IMR-90 (cell line): Measurements from ENCODE around the gene AGTR1. TPM values are rescaled to one million over a fixed set of nuclear protein-coding genes. Genes with fewer than 3 reads are reported as not detected.

Experiments used
- ATAC-seq: fragments of 200-7000 bp; cut with Tn5 transposase; 2 replicates; pipeline ENCODE4 v1.9.1; 2020; ENCODE audit warnings: low read depth, mild to moderate bottlenecking, moderate library complexity
- BruUV-seq: library from RNA; stranded (reverse); fragments of 400-500 nt; replicated peaks from 2 replicates; lab custom pipeline; 2021; lab: Mats Ljungman, UMichigan
- CTCF ChIA-PET: fragments of 300-600 bp; formaldehyde crosslinking; extraction: SDS; loops from one replicate; lab custom pipeline; 2021; ENCODE audit warnings: antibody characterized with exemption; lab: Yijun Ruan, JAX
- POLR2A ChIA-PET: fragments of 300-600 bp; sonication (Branson Sonifier 250); formaldehyde crosslinking; loops from one replicate; lab custom pipeline; 2022; ENCODE audit warnings: antibody characterized with exemption; ENCODE audit not compliant: unreplicated experiment; lab: Charles Lee
- DNase-seq: peaks from one replicate; pipeline ENCODE4 v3.0.0; 2013
- H2AFZ ChIP-seq: replicated peaks from 2 replicates; pipeline ENCODE3; 2013; ENCODE audit warnings: low read length, mild to moderate bottlenecking; ENCODE audit not compliant: poor library complexity
- H2AK5ac ChIP-seq: 2 replicates; pipeline ENCODE4 v1.6.1; 2013; ENCODE audit warnings: low read depth, low read length, inconsistent platforms
- H2AK9ac ChIP-seq: replicated peaks from 2 replicates; pipeline ENCODE3; 2013; ENCODE audit warnings: mild to moderate bottlenecking, low read depth, low read length, moderate library complexity; ENCODE audit not compliant: poor library complexity
- H2BK120ac ChIP-seq: 2 replicates; pipeline ENCODE4 v1.6.1; 2013; ENCODE audit warnings: low read depth, low read length, inconsistent platforms
- H2BK15ac ChIP-seq: 3 replicates; pipeline ENCODE4 v1.6.1; 2013; ENCODE audit warnings: low read depth, low read length, inconsistent platforms
- H2BK20ac ChIP-seq: 2 replicates; pipeline ENCODE4 v1.6.1; 2013; ENCODE audit warnings: low read depth, mild to moderate bottlenecking, inconsistent platforms, low read length, moderate library complexity
- H2BK5ac ChIP-seq: 2 replicates; pipeline ENCODE4 v1.6.1; 2013; ENCODE audit warnings: mild to moderate bottlenecking, low read depth, low read length, inconsistent platforms; ENCODE audit not compliant: poor library complexity, severe bottlenecking
- H3K14ac ChIP-seq: replicated peaks from 2 replicates; pipeline ENCODE4 v1.6.1; 2013; ENCODE audit warnings: low read depth, low read length, inconsistent platforms
- H3K18ac ChIP-seq: 2 replicates; pipeline ENCODE4 v1.6.1; 2013; ENCODE audit warnings: low read depth, low read length, control low read depth
- H3K23ac ChIP-seq: 2 replicates; pipeline ENCODE4 v1.6.1; 2013; ENCODE audit warnings: low read depth, low read length, inconsistent platforms
- H3K27ac ChIP-seq: 2 replicates; pipeline ENCODE4 v1.5.1; 2013; ENCODE audit warnings: mild to moderate bottlenecking, control low read depth, low read length; ENCODE audit not compliant: insufficient read depth
- H3K27me3 ChIP-seq: 2 replicates; pipeline ENCODE4 v1.6.1; 2013; ENCODE audit warnings: low read length; ENCODE audit not compliant: control insufficient read depth, insufficient read depth
- H3K36me3 ChIP-seq: 2 replicates; pipeline ENCODE4 v1.6.1; 2013; ENCODE audit warnings: low read length, mixed read lengths; ENCODE audit not compliant: control insufficient read depth, insufficient read depth
- H3K4ac ChIP-seq: 2 replicates; pipeline ENCODE4 v1.6.1; 2013; ENCODE audit warnings: low read depth, low read length, inconsistent platforms
- H3K4me1 ChIP-seq: 2 replicates; pipeline ENCODE4 v1.6.1; 2013; ENCODE audit warnings: low read length, mixed read lengths; ENCODE audit not compliant: control insufficient read depth, insufficient read depth
- H3K4me2 ChIP-seq: 2 replicates; pipeline ENCODE4 v1.6.1; 2013; ENCODE audit warnings: low read depth, mild to moderate bottlenecking, control low read depth, low read length, moderate library complexity
- H3K4me3 ChIP-seq: 2 replicates; pipeline ENCODE4 v1.5.1; 2013; ENCODE audit warnings: low read depth, mild to moderate bottlenecking, control low read depth, low read length, moderate library complexity; ENCODE audit not compliant: insufficient read depth
- H3K56ac ChIP-seq: 2 replicates; pipeline ENCODE4 v1.6.1; 2013; ENCODE audit warnings: low read length, inconsistent platforms; ENCODE audit not compliant: insufficient read depth; ENCODE audit errors: extremely low read depth
- H3K79me1 ChIP-seq, 2 experiments: 2 replicates each; pipeline ENCODE4 v1.6.1; 2013; ENCODE audit warnings: low read length in 2 of 2, inconsistent platforms in 1 of 2, low read depth in 1 of 2
- H3K9ac ChIP-seq: 2 replicates; pipeline ENCODE4 v1.6.1; 2013; ENCODE audit warnings: low read depth, low read length, control low read depth
- H3K9me1 ChIP-seq: 2 replicates; pipeline ENCODE4 v1.6.1; 2013; ENCODE audit warnings: low read length, inconsistent platforms; ENCODE audit not compliant: insufficient read depth
- H3K9me3 ChIP-seq: 2 replicates; pipeline ENCODE4 v1.6.1; 2013; ENCODE audit warnings: low read length; ENCODE audit not compliant: control insufficient read depth, insufficient read depth
- H4K20me1 ChIP-seq: 2 replicates; pipeline ENCODE4 v1.6.1; 2013; ENCODE audit warnings: low read length, inconsistent platforms; ENCODE audit not compliant: insufficient read depth
- H4K5ac ChIP-seq: 2 replicates; pipeline ENCODE4 v1.6.1; 2013; ENCODE audit warnings: mild to moderate bottlenecking, low read depth, low read length, control low read depth
- H4K8ac ChIP-seq, 2 experiments: 2 replicates each; pipeline ENCODE4 v1.6.1; 2013; ENCODE audit warnings: low read depth in 2 of 2, low read length in 2 of 2, control low read depth in 1 of 2, inconsistent platforms in 1 of 2
- H4K91ac ChIP-seq: 2 replicates; pipeline ENCODE4 v1.6.1; 2013; ENCODE audit warnings: low read depth, low read length, inconsistent platforms; ENCODE audit not compliant: insufficient read depth
- BHLHE40 ChIP-seq: fragments of 150-350 bp; IDR thresholded peaks from 2 replicates; pipeline ENCODE4 v1.6.1; 2016; ENCODE audit warnings: mild to moderate bottlenecking, low read depth, low read length
- CEBPB ChIP-seq: IDR thresholded peaks from 2 replicates; pipeline ENCODE4 v1.6.1; 2012; ENCODE audit warnings: low read depth, low read length, improper control_type of control experiment
- CHD1 ChIP-seq: IDR thresholded peaks from 2 replicates; pipeline ENCODE4 v1.6.1; 2012; ENCODE audit warnings: low read depth, low read length, improper control_type of control experiment
- FOS ChIP-seq: fragments of 150-350 bp; IDR thresholded peaks from 2 replicates; pipeline ENCODE4 v1.6.1; 2016; ENCODE audit warnings: low read depth, low read length
- MAFK ChIP-seq: IDR thresholded peaks from 2 replicates; pipeline ENCODE4 v1.6.1; 2012; ENCODE audit warnings: low read depth, low read length, improper control_type of control experiment
- MAZ ChIP-seq: IDR thresholded peaks from 2 replicates; pipeline ENCODE4 v1.6.1; 2012; ENCODE audit warnings: low read depth, mild to moderate bottlenecking, low read length, improper control_type of control experiment, moderate library complexity, borderline replicate concordance
- NFE2L2 ChIP-seq: fragments of 150-350 bp; IDR thresholded peaks from 2 replicates; pipeline ENCODE4 v1.6.1; 2016; ENCODE audit warnings: low read depth, mild to moderate bottlenecking, low read length
- RCOR1 ChIP-seq: IDR thresholded peaks from 2 replicates; pipeline ENCODE4 v1.6.1; 2012; ENCODE audit warnings: mild to moderate bottlenecking, low read length, improper control_type of control experiment; ENCODE audit not compliant: insufficient replicate concordance
- SMC3 ChIP-seq: fragments of 150-350 bp; IDR thresholded peaks from 2 replicates; pipeline ENCODE4 v1.6.1; 2016; ENCODE audit warnings: low read depth, mild to moderate bottlenecking, antibody characterized with exemption, low read length, moderate library complexity
- WGBS, 2 experiments: methylation state at CpG; one replicate each; pipeline versions ENCODE4 v1.1.5 to v1.1.7; 2013; ENCODE audit warnings: missing lambda C conversion rate in 2 of 2; ENCODE audit not compliant: insufficient read length in 1 of 2; ENCODE audit errors: extremely low coverage in 2 of 2; 5-methylcytosine and 5-hydroxymethylcytosine counted together
- dilution Hi-C: fragments of 300-500 bp; cut with HindIII; formaldehyde crosslinking; loops from one replicate; pipeline ENCODE4 v1.14.3; 2018; ENCODE audit warnings: low sequenced_read_pairs; ENCODE audit not compliant: unreplicated experiment
- in situ Hi-C: fragments of 300-500 bp; cut with MboI; formaldehyde crosslinking; loops from 3 replicates; pipeline ENCODE4 v1.14.3; 2019; ENCODE audit warnings: low sequenced_read_pairs, inconsistent platforms, mixed read lengths
- intact Hi-C: fragments of 100-400 bp; cut with micrococcal nuclease; formaldehyde crosslinking; loops from 2 replicates; pipeline ENCODE4 v1.10.0; 2022
- polyA plus RNA-seq, 3 experiments: library from polyadenylated mRNA; depleted of rRNA; stranded (reverse); fragments of >200 nt; gene quantifications; 2 replicates each; pipeline ENCODE4 v1.2.3, GENCODE V29; 2012; ENCODE audit warnings: low replicate concordance in 1 of 3
- total RNA-seq: library from RNA; depleted of rRNA; stranded (reverse); fragments of >200 nt; gene quantifications from 2 replicates; pipeline ENCODE4 v1.2.3, GENCODE V29; 2012
- TF ChIP-seq, protein P1 (sequence below): conservative IDR thresholded peaks from 2 replicates; pipeline ENCODE4 v1.5.1; 2012; ENCODE audit warnings: mild to moderate bottlenecking, low read depth, low read length, improper control_type of control experiment
- TF ChIP-seq, protein P2 (sequence below): fragments of 150-350 bp; IDR thresholded peaks from 2 replicates; pipeline ENCODE4 v1.6.1; 2016; ENCODE audit warnings: low read depth, mild to moderate bottlenecking, low read length, moderate library complexity, borderline replicate concordance
- TF ChIP-seq, protein P3 (sequence below): fragments of 150-350 bp; IDR thresholded peaks from 2 replicates; pipeline ENCODE4 v1.6.1; 2017; ENCODE audit warnings: mild to moderate bottlenecking, antibody characterized with exemption, low read length, low read depth

Gene AGTR1
- total and polyA plus RNA-seq, 2 of the 4 experiments (the other 2 are of a cell fraction): 2.2 to 2.7 TPM

DNA sequence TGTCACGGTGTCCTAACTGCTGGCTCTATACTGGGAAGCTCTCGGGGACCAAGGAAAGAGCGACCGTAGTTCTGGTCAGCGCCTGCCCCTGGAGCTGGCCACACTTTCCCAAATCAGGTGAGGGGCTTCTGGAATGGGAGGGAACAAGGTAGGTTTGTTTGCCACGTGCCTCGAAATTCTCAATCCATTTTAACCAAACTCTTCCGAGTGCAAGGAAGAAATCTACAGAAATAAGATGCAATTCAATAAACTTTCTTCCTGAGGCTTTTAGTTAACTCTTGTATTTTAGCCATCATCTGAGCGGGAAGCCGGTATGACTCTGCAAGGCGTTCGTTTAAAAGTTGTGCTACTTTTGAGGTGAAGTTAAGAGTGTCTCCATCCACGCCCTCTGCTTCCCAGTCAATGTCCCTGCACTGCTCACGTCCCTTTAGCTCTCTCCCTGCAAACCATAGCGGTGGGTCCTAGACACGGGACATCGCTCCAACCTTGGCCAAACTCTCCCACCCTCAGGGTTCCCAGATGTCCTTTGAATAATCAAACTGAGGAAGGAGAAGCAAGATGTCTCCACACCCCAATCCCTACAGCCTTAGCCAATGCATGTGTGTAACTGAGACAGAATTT, 597 bp downstream of the AGTR1 start:
- H4K20me1 ChIP-seq: no peaks in the 10 kb centered on the region; the same call in 1 of the 2 replicates
- dilution Hi-C loops (no loop called here), in situ Hi-C loops (no loop called here), intact Hi-C loops (no loop called here)
- no peak overlapping the region for H3K4ac ChIP-seq
- WGBS, 2 experiments: no CpG with 5 or more reads among the region's 17 CpGs
- H3K14ac ChIP-seq: no peak overlapping the region; the same call in 1 of the 2 replicates
- POLR2A ChIA-PET: no interaction called here
- no peak overlapping the region for H4K91ac ChIP-seq
- H2AFZ ChIP-seq: peak overlapping the region; percentile 89
- peak overlapping the region; percentile 55 for H3K4me2 ChIP-seq
- no peaks in the 10 kb centered on the region for H3K79me1 ChIP-seq
- no peak overlapping the region for H2BK120ac ChIP-seq
- no TSS peak for BruUV-seq
- no peak for ATAC-seq
- H3K23ac ChIP-seq: peak overlapping the region; percentile 82; the same call in 1 of the 2 replicates
- no peaks in the 10 kb centered on the region for H3K36me3 ChIP-seq
- H3K9me1 ChIP-seq: no peaks in the 10 kb centered on the region; the same call in 1 of the 2 replicates
- no peak overlapping the region for H4K5ac ChIP-seq
- no peak overlapping the region for H2BK20ac ChIP-seq
- peaks cover 24% of the 10 kb centered on the region for H3K27me3 ChIP-seq
- no peak for DNase-seq
- no peak overlapping the region for H2AK5ac ChIP-seq
- no peak overlapping the region for H2BK15ac ChIP-seq
- no peak overlapping the region for H3K9ac ChIP-seq
- H2AK9ac ChIP-seq: peak overlapping the region; percentile 62
- peak overlapping the region; percentile 37 for H3K4me3 ChIP-seq
- H3K4me1 ChIP-seq: no peaks in the 10 kb centered on the region
- no peak overlapping the region for H3K18ac ChIP-seq
- H3K27ac ChIP-seq: no peak overlapping the region
- no peaks in the 10 kb centered on the region for H3K9me3 ChIP-seq
- no peak overlapping the region for H4K8ac ChIP-seq
- CTCF ChIA-PET: interaction anchor here (0.6 kb wide), 1 partner anchor 110 kb away, joined by 3 read pairs; no protein-coding TSS in a partner anchor
- H2BK5ac ChIP-seq: no peak overlapping the region
- TF ChIP-seq, protein P1, sequence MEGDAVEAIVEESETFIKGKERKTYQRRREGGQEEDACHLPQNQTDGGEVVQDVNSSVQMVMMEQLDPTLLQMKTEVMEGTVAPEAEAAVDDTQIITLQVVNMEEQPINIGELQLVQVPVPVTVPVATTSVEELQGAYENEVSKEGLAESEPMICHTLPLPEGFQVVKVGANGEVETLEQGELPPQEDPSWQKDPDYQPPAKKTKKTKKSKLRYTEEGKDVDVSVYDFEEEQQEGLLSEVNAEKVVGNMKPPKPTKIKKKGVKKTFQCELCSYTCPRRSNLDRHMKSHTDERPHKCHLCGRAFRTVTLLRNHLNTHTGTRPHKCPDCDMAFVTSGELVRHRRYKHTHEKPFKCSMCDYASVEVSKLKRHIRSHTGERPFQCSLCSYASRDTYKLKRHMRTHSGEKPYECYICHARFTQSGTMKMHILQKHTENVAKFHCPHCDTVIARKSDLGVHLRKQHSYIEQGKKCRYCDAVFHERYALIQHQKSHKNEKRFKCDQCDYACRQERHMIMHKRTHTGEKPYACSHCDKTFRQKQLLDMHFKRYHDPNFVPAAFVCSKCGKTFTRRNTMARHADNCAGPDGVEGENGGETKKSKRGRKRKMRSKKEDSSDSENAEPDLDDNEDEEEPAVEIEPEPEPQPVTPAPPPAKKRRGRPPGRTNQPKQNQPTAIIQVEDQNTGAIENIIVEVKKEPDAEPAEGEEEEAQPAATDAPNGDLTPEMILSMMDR: no peak
- TF ChIP-seq BHLHE40 (no peak), MAFK (no peak), CEBPB (no peak), RCOR1 (no peak), NFE2L2 (no peak), CHD1 (no peak), MAZ (no peak), SMC3 (no peak), FOS (no peak)
- TF ChIP-seq, protein P2, sequence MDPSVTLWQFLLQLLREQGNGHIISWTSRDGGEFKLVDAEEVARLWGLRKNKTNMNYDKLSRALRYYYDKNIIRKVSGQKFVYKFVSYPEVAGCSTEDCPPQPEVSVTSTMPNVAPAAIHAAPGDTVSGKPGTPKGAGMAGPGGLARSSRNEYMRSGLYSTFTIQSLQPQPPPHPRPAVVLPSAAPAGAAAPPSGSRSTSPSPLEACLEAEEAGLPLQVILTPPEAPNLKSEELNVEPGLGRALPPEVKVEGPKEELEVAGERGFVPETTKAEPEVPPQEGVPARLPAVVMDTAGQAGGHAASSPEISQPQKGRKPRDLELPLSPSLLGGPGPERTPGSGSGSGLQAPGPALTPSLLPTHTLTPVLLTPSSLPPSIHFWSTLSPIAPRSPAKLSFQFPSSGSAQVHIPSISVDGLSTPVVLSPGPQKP: no peak
- TF ChIP-seq, protein P3, sequence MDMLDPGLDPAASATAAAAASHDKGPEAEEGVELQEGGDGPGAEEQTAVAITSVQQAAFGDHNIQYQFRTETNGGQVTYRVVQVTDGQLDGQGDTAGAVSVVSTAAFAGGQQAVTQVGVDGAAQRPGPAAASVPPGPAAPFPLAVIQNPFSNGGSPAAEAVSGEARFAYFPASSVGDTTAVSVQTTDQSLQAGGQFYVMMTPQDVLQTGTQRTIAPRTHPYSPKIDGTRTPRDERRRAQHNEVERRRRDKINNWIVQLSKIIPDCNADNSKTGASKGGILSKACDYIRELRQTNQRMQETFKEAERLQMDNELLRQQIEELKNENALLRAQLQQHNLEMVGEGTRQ: no peak
- no peak overlapping the region for H3K56ac ChIP-seq
